ENCODE data around the gene GTF2A2. TPM values are rescaled to one million over a fixed set of nuclear protein-coding genes. Genes with fewer than 3 reads are reported as not detected.
A peak's percentile ranks its signal among the peaks of the same experiment; 100 is the strongest.

Gene GTF2A2
- total RNA-seq, 3 donors from 2014 or later (not counting 1 experiment from before 2014, with no cell fraction given) = 34.7 to 57.4 (median 39.0) TPM

DNA sequence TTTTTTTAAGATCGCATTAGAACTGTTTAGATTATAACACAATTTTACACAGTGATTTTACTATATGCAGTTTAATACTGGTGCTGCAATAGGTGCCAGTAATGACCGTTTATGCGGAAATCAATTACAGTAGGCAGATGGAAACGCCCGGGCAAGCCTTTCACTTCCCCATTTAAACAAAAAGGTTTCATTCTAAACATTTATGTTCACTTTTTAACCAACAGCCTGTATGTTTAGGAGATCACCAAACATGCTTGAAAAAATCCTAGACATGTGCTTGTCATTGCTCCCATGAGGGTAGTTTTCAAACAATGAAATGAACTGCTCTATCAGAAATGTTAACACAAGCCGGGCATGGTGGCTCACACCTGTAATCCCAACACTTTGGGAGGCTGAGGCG lies 29.1 kb upstream of the GTF2A2 start:
- Histone ChIP-seq H3K27me3 (ENCODE audit: control insufficient read depth, insufficient read depth, low read length) (no peaks in the 10 kb centered on the region), H3K4me3 (ENCODE audit: low read length) (no peak overlapping the region), H3K36me3 (ENCODE audit: control insufficient read depth, insufficient read depth, low read length) (peaks cover 16% of the 10 kb centered on the region), H3K27ac (ENCODE audit: low read length) (no peak overlapping the region), H3K4me1 (ENCODE audit: control insufficient read depth, insufficient read depth, low read length) (peaks cover 22% of the 10 kb centered on the region), H3K9me3 (ENCODE audit: control insufficient read depth, insufficient read depth, low read length) (no peaks in the 10 kb centered on the region)
- Mint-ChIP-seq H3K4me1 (peaks cover 42 to 43% of the 10 kb centered on the region in 2 donors), H3K9me3 (no peaks in the 10 kb centered on the region), H3K27me3 (ENCODE audit: low read depth in 2 of 2) (no peaks in the 10 kb centered on the region), H3K27ac (peak overlapping the region; percentile 64 to 69), H3K36me3 (no peaks in the 10 kb centered on the region), H3K4me3 (peak overlapping the region; percentile 52)
- ATAC-seq (no peak), DNase-seq (no peak)
- 40% methylated on average over 6 of the region's 7 CpGs for WGBS (ENCODE audit: insufficient coverage)
- TF ChIP-seq, protein P1, sequence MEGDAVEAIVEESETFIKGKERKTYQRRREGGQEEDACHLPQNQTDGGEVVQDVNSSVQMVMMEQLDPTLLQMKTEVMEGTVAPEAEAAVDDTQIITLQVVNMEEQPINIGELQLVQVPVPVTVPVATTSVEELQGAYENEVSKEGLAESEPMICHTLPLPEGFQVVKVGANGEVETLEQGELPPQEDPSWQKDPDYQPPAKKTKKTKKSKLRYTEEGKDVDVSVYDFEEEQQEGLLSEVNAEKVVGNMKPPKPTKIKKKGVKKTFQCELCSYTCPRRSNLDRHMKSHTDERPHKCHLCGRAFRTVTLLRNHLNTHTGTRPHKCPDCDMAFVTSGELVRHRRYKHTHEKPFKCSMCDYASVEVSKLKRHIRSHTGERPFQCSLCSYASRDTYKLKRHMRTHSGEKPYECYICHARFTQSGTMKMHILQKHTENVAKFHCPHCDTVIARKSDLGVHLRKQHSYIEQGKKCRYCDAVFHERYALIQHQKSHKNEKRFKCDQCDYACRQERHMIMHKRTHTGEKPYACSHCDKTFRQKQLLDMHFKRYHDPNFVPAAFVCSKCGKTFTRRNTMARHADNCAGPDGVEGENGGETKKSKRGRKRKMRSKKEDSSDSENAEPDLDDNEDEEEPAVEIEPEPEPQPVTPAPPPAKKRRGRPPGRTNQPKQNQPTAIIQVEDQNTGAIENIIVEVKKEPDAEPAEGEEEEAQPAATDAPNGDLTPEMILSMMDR (IDR thresholded peaks at IDR 0.05) = no peak
- intact Hi-C loops (cut with micrococcal nuclease) = loop anchor here (5.0 kb wide), 2 partner anchors 699 to 754 kb away; partner anchors contain the start of genes RNF111 and SLTM

DNA sequence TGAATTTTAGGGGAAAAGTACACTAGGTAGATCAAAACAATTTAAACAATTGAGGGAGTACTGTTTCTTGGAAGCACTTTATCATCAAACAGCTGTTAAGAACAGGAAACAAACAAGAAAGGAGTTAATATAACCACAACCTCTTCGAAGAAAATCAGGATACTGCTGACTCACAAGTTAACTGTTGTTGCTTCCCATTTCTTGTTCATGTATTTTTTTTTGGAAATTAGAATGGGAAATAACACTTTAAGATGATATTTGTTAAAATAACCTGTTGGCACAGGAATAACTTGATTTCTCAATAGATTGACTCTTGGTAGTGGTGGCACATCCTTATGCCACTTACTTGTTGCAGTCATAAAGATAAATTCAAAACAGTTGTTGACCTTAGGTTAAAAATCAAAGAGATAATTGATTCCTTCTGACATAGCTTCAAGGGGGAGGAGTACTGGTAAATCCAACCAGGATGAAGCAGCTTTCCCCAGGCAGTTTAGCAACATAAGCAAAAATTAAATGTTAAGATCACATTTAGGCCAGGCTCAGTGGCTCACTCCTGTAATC lies 28.5 kb upstream of the GTF2A2 start:
- WGBS (ENCODE audit: insufficient coverage) = no CpG with 5 or more reads among the region's 1 CpG
- intact Hi-C loops (cut with micrococcal nuclease) = loop anchor here (5.0 kb wide), 2 partner anchors 699 to 754 kb away; partner anchors contain the start of genes RNF111 and SLTM
- TF ChIP-seq, protein P1 (IDR thresholded peaks at IDR 0.05) = no peak
- Histone ChIP-seq H3K36me3 (ENCODE audit: control insufficient read depth, insufficient read depth, low read length) (peaks cover 21% of the 10 kb centered on the region), H3K27me3 (ENCODE audit: control insufficient read depth, insufficient read depth, low read length) (no peaks in the 10 kb centered on the region), H3K4me3 (ENCODE audit: low read length) (no peak overlapping the region), H3K27ac (ENCODE audit: low read length) (peak overlapping the region; percentile 11), H3K9me3 (ENCODE audit: control insufficient read depth, insufficient read depth, low read length) (no peaks in the 10 kb centered on the region), H3K4me1 (ENCODE audit: control insufficient read depth, insufficient read depth, low read length) (peaks cover 22% of the 10 kb centered on the region)
- Mint-ChIP-seq H3K27ac (peak overlapping the region; percentile 64 to 71), H3K4me1 (peaks cover 42 to 43% of the 10 kb centered on the region in 2 donors), H3K36me3 (no peaks in the 10 kb centered on the region), H3K4me3 (peak overlapping the region; percentile 52), H3K27me3 (ENCODE audit: low read depth in 2 of 2) (no peaks in the 10 kb centered on the region), H3K9me3 (no peaks in the 10 kb centered on the region)
- DNase-seq (no peak), ATAC-seq (no peak)

DNA sequence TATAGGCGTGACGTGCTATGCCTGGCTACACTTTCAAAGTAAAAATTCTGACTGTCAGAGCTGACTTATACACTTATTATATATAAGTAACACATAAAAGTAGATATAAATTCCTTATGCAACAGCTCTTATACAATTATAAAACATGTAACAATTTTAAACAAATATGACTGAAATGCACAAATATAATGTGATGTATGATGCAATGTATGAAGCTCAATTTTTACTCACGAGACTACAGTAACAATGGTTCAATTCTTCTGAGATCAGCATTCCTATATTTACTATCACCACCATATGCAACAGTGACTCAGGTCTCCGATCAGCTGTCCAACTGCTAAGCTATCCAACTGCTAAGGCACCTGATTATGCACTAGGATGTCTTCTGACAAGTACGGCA lies 23.6 kb upstream of the GTF2A2 start:
- Mint-ChIP-seq H3K36me3 (peaks cover 12% of the 10 kb centered on the region), H3K9me3 (no peaks in the 10 kb centered on the region), H3K27me3 (ENCODE audit: low read depth in 2 of 2) (no peaks in the 10 kb centered on the region), H3K4me3 (no peak overlapping the region), H3K27ac (no peak overlapping the region), H3K4me1 (peaks cover 25 to 26% of the 10 kb centered on the region in 2 donors)
- 88% methylated on average over 4 of the region's 5 CpGs for WGBS (ENCODE audit: insufficient coverage)
- no peak for ATAC-seq
- intact Hi-C loops (cut with micrococcal nuclease) = no loop called here
- Histone ChIP-seq H3K36me3 (ENCODE audit: control insufficient read depth, insufficient read depth, low read length) (peaks cover 66% of the 10 kb centered on the region), H3K27ac (ENCODE audit: low read length) (no peak overlapping the region), H3K27me3 (ENCODE audit: control insufficient read depth, insufficient read depth, low read length) (no peaks in the 10 kb centered on the region), H3K4me3 (ENCODE audit: low read length) (no peak overlapping the region), H3K9me3 (ENCODE audit: control insufficient read depth, insufficient read depth, low read length) (no peaks in the 10 kb centered on the region), H3K4me1 (ENCODE audit: control insufficient read depth, insufficient read depth, low read length) (peaks cover 5% of the 10 kb centered on the region)
- no peak for DNase-seq
- TF ChIP-seq, protein P1 (IDR thresholded peaks at IDR 0.05) = no peak

DNA sequence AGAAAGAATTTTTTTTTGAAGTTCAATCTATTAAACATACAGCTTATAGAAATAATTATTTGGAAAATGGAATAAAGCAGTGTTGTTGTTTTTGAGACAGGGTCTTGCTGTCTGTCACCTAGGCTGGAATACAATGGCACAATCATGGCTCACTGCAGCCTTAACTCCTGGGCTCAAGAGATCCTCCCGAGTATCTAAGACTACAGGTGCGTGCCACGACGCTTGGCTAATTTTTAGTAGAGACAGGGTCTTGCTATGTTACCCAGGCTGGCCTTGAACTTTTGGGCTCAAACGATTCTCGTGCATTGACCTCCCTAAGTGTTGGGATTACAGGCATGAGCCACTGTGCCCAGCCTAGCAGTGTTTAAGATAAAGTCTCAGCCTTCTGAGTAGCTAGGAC lies 23.0 kb upstream of the GTF2A2 start:
- intact Hi-C loops (cut with micrococcal nuclease) = no loop called here
- 98% methylated on average over 6 of the region's 6 CpGs for WGBS (ENCODE audit: insufficient coverage)
- DNase-seq (no peak), ATAC-seq (no peak)
- H3K9me3 Mint-ChIP-seq = no peaks in the 10 kb centered on the region
- H3K27me3 Mint-ChIP-seq (ENCODE audit: low read depth in 2 of 2) = no peaks in the 10 kb centered on the region
- H3K4me3 Mint-ChIP-seq = no peak overlapping the region
- peaks cover 20% of the 10 kb centered on the region in 2 donors for H3K4me1 Mint-ChIP-seq
- no peak overlapping the region for H3K4me3 ChIP-seq (ENCODE audit: low read length)
- no peak overlapping the region for H3K27ac Mint-ChIP-seq
- peaks cover 12% of the 10 kb centered on the region for H3K36me3 Mint-ChIP-seq
- TF ChIP-seq, protein P1 (IDR thresholded peaks at IDR 0.05) = no peak
- no peak overlapping the region for H3K27ac ChIP-seq (ENCODE audit: low read length)
- H3K4me1 ChIP-seq (ENCODE audit: control insufficient read depth, insufficient read depth, low read length) = peaks cover 5% of the 10 kb centered on the region
- no peaks in the 10 kb centered on the region for H3K27me3 ChIP-seq (ENCODE audit: control insufficient read depth, insufficient read depth, low read length)
- no peaks in the 10 kb centered on the region for H3K9me3 ChIP-seq (ENCODE audit: control insufficient read depth, insufficient read depth, low read length)
- H3K36me3 ChIP-seq (ENCODE audit: control insufficient read depth, insufficient read depth, low read length) = peaks cover 71% of the 10 kb centered on the region

All from natural killer cell (primary cell).